Central memory CD8-positive, alpha-beta T cell (primary cell): ENCODE measurements around the gene HMX3.

Experiments used
- ATAC-seq: fragments of 150-1000 bp; cut with Tn5 transposase; replicated peaks from 2 replicates; pipeline ENCODE4 v1.10.0; 2022; ENCODE audit warnings: mild to moderate bottlenecking, moderate FRiP score, moderate number of reproducible peaks; ENCODE audit not compliant: poor library complexity, severe bottlenecking; ENCODE audit errors: extremely low read depth
- DNase-seq, 2 donors: peaks; one replicate each; pipeline ENCODE4 v3.0.0; 2021; ENCODE audit warnings: low spot score in 2 of 2
- H3K27ac Mint-ChIP-seq: one replicate; pipeline ENCODE4 v1.8.0; 2022; ENCODE audit warnings: low read depth, mild to moderate bottlenecking, moderate library complexity, mixed read lengths
- H3K27me3 Mint-ChIP-seq: one replicate; pipeline ENCODE4 v1.8.0; 2022; ENCODE audit warnings: mixed read lengths
- H3K36me3 Mint-ChIP-seq: one replicate; pipeline ENCODE4 v1.8.0; 2022; ENCODE audit warnings: mild to moderate bottlenecking, moderate library complexity, mixed read lengths; ENCODE audit not compliant: insufficient read depth
- H3K4me1 Mint-ChIP-seq: one replicate; pipeline ENCODE4 v1.8.0; 2022; ENCODE audit warnings: mixed read lengths
- H3K4me3 Mint-ChIP-seq: one replicate; pipeline ENCODE4 v1.8.0; 2022; ENCODE audit warnings: mild to moderate bottlenecking, moderate library complexity, mixed read lengths
- H3K9me3 Mint-ChIP-seq: one replicate; pipeline ENCODE4 v1.8.0; 2022; ENCODE audit warnings: mixed read lengths

Gene HMX3

GRCh38 chr10:123135415-123136141 lies at the start of gene HMX3:
TSS of gene HMX3 (plus strand) at chr10:123135970. CDS start at chr10:123136051, 81 bp downstream.
- DNase-seq (no peak), ATAC-seq (peak; percentile 22)
- peak within 1 kb of the TSS; percentile 77 for H3K4me3 Mint-ChIP-seq
- peaks cover 80% of the 10 kb centered on the region for H3K27me3 Mint-ChIP-seq
- H3K4me1 Mint-ChIP-seq: peaks cover 46% of the 10 kb centered on the region
- H3K9me3 Mint-ChIP-seq: no peaks in the 10 kb centered on the region
- peak within 1 kb of the TSS; percentile 36 for H3K27ac Mint-ChIP-seq
- H3K36me3 Mint-ChIP-seq: peaks cover 19% of the 10 kb centered on the region

- DNase-seq (no peak), ATAC-seq (no peak)
- Mint-ChIP-seq H3K4me3 (no peak overlapping the region), H3K9me3 (peaks cover 5% of the 10 kb centered on the region), H3K27me3 (peaks cover 12% of the 10 kb centered on the region), H3K4me1 (no peaks in the 10 kb centered on the region), H3K36me3 (no peaks in the 10 kb centered on the region), H3K27ac (no peak overlapping the region)
These were observed 49.5 kb upstream of the HMX3 start for GRCh38 chr10:123086281-123086680.

- DNase-seq: no peak
- peaks cover 13% of the 10 kb centered on the region for H3K27me3 Mint-ChIP-seq
- no peak overlapping the region for H3K27ac Mint-ChIP-seq
- H3K4me3 Mint-ChIP-seq: no peak overlapping the region
- H3K36me3 Mint-ChIP-seq: no peaks in the 10 kb centered on the region
- no peaks in the 10 kb centered on the region for H3K4me1 Mint-ChIP-seq
- ATAC-seq: no peak
- H3K9me3 Mint-ChIP-seq: peaks cover 5% of the 10 kb centered on the region
These were observed 48.4 kb upstream of the HMX3 start for GRCh38 chr10:123087348-123087747.

- ATAC-seq: no peak
- Mint-ChIP-seq H3K4me1 (no peaks in the 10 kb centered on the region), H3K27me3 (peaks cover 13% of the 10 kb centered on the region), H3K9me3 (peaks cover 5% of the 10 kb centered on the region), H3K4me3 (no peak overlapping the region), H3K36me3 (no peaks in the 10 kb centered on the region), H3K27ac (no peak overlapping the region)
- no peak for DNase-seq
These were observed 48.0 kb upstream of the HMX3 start for GRCh38 chr10:123087786-123088185.

GRCh38 chr10:123092635-123093414 lies 42.9 kb upstream of the HMX3 start:
- no peaks in the 10 kb centered on the region for H3K9me3 Mint-ChIP-seq
- DNase-seq (no peak), ATAC-seq (no peak)
- no peaks in the 10 kb centered on the region for H3K36me3 Mint-ChIP-seq
- H3K4me1 Mint-ChIP-seq: no peaks in the 10 kb centered on the region
- H3K27me3 Mint-ChIP-seq: peaks cover 47% of the 10 kb centered on the region
- H3K4me3 Mint-ChIP-seq: no peak overlapping the region
- no peak overlapping the region for H3K27ac Mint-ChIP-seq

- Mint-ChIP-seq H3K27ac (no peak overlapping the region), H3K9me3 (no peaks in the 10 kb centered on the region), H3K4me3 (no peak overlapping the region), H3K27me3 (peaks cover 54% of the 10 kb centered on the region), H3K4me1 (no peaks in the 10 kb centered on the region), H3K36me3 (no peaks in the 10 kb centered on the region)
- ATAC-seq (no peak), DNase-seq (no peak)
These were observed 42.3 kb upstream of the HMX3 start for GRCh38 chr10:123093489-123093888.

- no peak for DNase-seq
- Mint-ChIP-seq H3K4me1 (no peaks in the 10 kb centered on the region), H3K4me3 (no peak overlapping the region), H3K27me3 (peaks cover 61% of the 10 kb centered on the region), H3K36me3 (no peaks in the 10 kb centered on the region), H3K27ac (no peak overlapping the region), H3K9me3 (no peaks in the 10 kb centered on the region)
- no peak for ATAC-seq
These were observed 39.3 kb upstream of the HMX3 start for GRCh38 chr10:123096452-123096851.

GRCh38 chr10:123097039-123097438 lies 38.7 kb upstream of the HMX3 start:
- ATAC-seq (no peak), DNase-seq (no peak)
- Mint-ChIP-seq H3K4me1 (no peaks in the 10 kb centered on the region), H3K36me3 (no peaks in the 10 kb centered on the region), H3K4me3 (no peak overlapping the region), H3K9me3 (no peaks in the 10 kb centered on the region), H3K27me3 (peaks cover 61% of the 10 kb centered on the region), H3K27ac (no peak overlapping the region)

GRCh38 chr10:123100030-123100762 lies 35.6 kb upstream of the HMX3 start:
- peaks cover 46% of the 10 kb centered on the region for H3K27me3 Mint-ChIP-seq
- no peak for ATAC-seq
- no peak for DNase-seq
- no peaks in the 10 kb centered on the region for H3K36me3 Mint-ChIP-seq
- no peak overlapping the region for H3K27ac Mint-ChIP-seq
- H3K4me3 Mint-ChIP-seq: no peak overlapping the region
- no peaks in the 10 kb centered on the region for H3K4me1 Mint-ChIP-seq
- no peaks in the 10 kb centered on the region for H3K9me3 Mint-ChIP-seq

GRCh38 chr10:123101872-123102271 lies 33.9 kb upstream of the HMX3 start:
- no peak for ATAC-seq
- H3K27ac Mint-ChIP-seq: no peak overlapping the region
- H3K9me3 Mint-ChIP-seq: no peaks in the 10 kb centered on the region
- peaks cover 57% of the 10 kb centered on the region for H3K27me3 Mint-ChIP-seq
- DNase-seq: no peak
- no peaks in the 10 kb centered on the region for H3K4me1 Mint-ChIP-seq
- H3K4me3 Mint-ChIP-seq: no peak overlapping the region
- H3K36me3 Mint-ChIP-seq: no peaks in the 10 kb centered on the region

GRCh38 chr10:123102673-123103072 lies 33.1 kb upstream of the HMX3 start:
- ATAC-seq: no peak
- DNase-seq: no peak
- Mint-ChIP-seq H3K27me3 (peaks cover 53% of the 10 kb centered on the region), H3K9me3 (no peaks in the 10 kb centered on the region), H3K4me3 (no peak overlapping the region), H3K36me3 (no peaks in the 10 kb centered on the region), H3K27ac (no peak overlapping the region), H3K4me1 (no peaks in the 10 kb centered on the region)

GRCh38 chr10:123103944-123104343 lies 31.8 kb upstream of the HMX3 start:
- H3K4me3 Mint-ChIP-seq: no peak overlapping the region
- peaks cover 45% of the 10 kb centered on the region for H3K27me3 Mint-ChIP-seq
- H3K9me3 Mint-ChIP-seq: no peaks in the 10 kb centered on the region
- H3K36me3 Mint-ChIP-seq: no peaks in the 10 kb centered on the region
- no peak for DNase-seq
- no peak overlapping the region for H3K27ac Mint-ChIP-seq
- ATAC-seq: no peak
- H3K4me1 Mint-ChIP-seq: no peaks in the 10 kb centered on the region
